Kidney (tissue), 14 donors: ENCODE data around the gene PGLYRP2. TPM values are rescaled to one million over a fixed set of nuclear protein-coding genes. Genes with fewer than 3 reads are reported as not detected.

Experiments
- DNase-seq, 5 donors: peaks; one replicate each; pipeline ENCODE4 v3.0.0-alpha.2; 2013 to 2020
- FAIRE-seq: peaks from 2 replicates; lab custom pipeline; 2012; peaks lifted over from hg19 to GRCh38; lab: Jason Lieb, UNC
- H3K27ac ChIP-seq, 2 donors: one replicate each; pipeline ENCODE4 v1.7.0; 2013; ENCODE audit warnings: low read depth in 2 of 2, low read length in 2 of 2, inconsistent platforms in 1 of 2
- H3K27me3 ChIP-seq: one replicate; pipeline ENCODE4 v1.7.1; 2013; ENCODE audit warnings: low read length, inconsistent platforms; ENCODE audit not compliant: control insufficient read depth, insufficient read depth
- H3K36me3 ChIP-seq, 3 donors: one replicate each; pipeline versions ENCODE4 v1.7.0 to v1.7.1; 2013; ENCODE audit warnings: low read length in 3 of 3, control low read depth in 1 of 3, inconsistent platforms in 1 of 3; ENCODE audit not compliant: insufficient read depth in 3 of 3, control insufficient read depth in 2 of 3
- H3K4me1 ChIP-seq, 3 donors: one replicate each; pipeline versions ENCODE4 v1.7.0 to v1.7.1; 2013; ENCODE audit warnings: low read length in 3 of 3, inconsistent platforms in 1 of 3, low read depth in 1 of 3; ENCODE audit not compliant: control insufficient read depth in 2 of 3, insufficient read depth in 2 of 3
- H3K4me3 ChIP-seq, 3 donors: one replicate each; pipeline versions ENCODE4 v1.7.0 to v1.8.1; 2013; ENCODE audit warnings: low read length in 3 of 3, control low read depth in 1 of 3, inconsistent platforms in 1 of 3
- H3K9ac ChIP-seq, 3 donors: one replicate each; pipeline versions ENCODE4 v1.7.0 to v1.7.1; 2013; ENCODE audit warnings: low read length in 3 of 3, control low read depth in 1 of 3, inconsistent platforms in 1 of 3
- H3K9me3 ChIP-seq, 3 donors: one replicate each; pipeline versions ENCODE4 v1.7.0 to v1.7.1; 2013; ENCODE audit warnings: low read length in 3 of 3, control low read depth in 1 of 3, inconsistent platforms in 1 of 3; ENCODE audit not compliant: control insufficient read depth in 2 of 3, insufficient read depth in 1 of 3
- CTCF ChIP-seq: IDR thresholded peaks from 3 replicates; pipeline ENCODE4 v1.5.1; 2012; ENCODE audit warnings: mild to moderate bottlenecking, moderate library complexity, borderline replicate concordance; ENCODE audit not compliant: insufficient read depth; ENCODE audit errors: extremely low read depth
- intact Hi-C: fragments of 100-400 bp; cut with DNase I; formaldehyde crosslinking; loops from one replicate; pipeline ENCODE4 v1.11.1; 2022
- polyA plus RNA-seq: library from polyadenylated mRNA; stranded (reverse); fragments of 350-450 nt; fragmentation: Illumina TruSeq; extraction: RNeasy Lipid Tissue Mini Kit (QIAGEN cat#74804); gene quantifications from one replicate; pipeline ENCODE4 v1.2.3, GENCODE V29; 2014; ENCODE audit warnings: low read depth, low replicate concordance; ENCODE audit not compliant: insufficient read depth
- total RNA-seq: library from RNA; stranded (reverse); fragmentation: NEBNext Ultra II Directional; extraction: Animal tissue kit (Norgen Biotek cat#: 25700); gene quantifications from one replicate; pipeline ENCODE4 v1.2.1, GENCODE V29; 2021
- donor health status: control.
- donor health status: control.
- donor health status: control.
- donor health status: control.
- donor health status: control.
- donor health status: DM: yes; HTN: yes; CAD: no.
- donor health status: Normal renal cell carcinoma (clear cell type).

Gene PGLYRP2
- total and polyA plus RNA-seq, 2 donors from 2014 or later, result not detected

- Histone ChIP-seq H3K27me3 (no peaks in the 10 kb centered on the region), H3K9ac (no peak overlapping the region), H3K4me1 (no peaks in the 10 kb centered on the region), H3K36me3 (no peaks in the 10 kb centered on the region), H3K4me3 (no peak overlapping the region), H3K27ac (no peak overlapping the region), H3K9me3 (no peaks in the 10 kb centered on the region)
- DNase-seq, result peak in 1 of 5 donors; percentile 0
- no peak for FAIRE-seq
- TF ChIP-seq CTCF, result no peak
- intact Hi-C loops, result no loop called here
These were observed 22.3 kb upstream of the PGLYRP2 start for GRCh38 chr19:15501596-15501995.

GRCh38 chr19:15498910-15499309 lies 19.6 kb upstream of the PGLYRP2 start:
- FAIRE-seq (no peak), DNase-seq (no peak)
- Histone ChIP-seq H3K4me1 (no peaks in the 10 kb centered on the region), H3K9ac (no peak overlapping the region), H3K27ac (no peak overlapping the region), H3K27me3 (no peaks in the 10 kb centered on the region), H3K9me3 (no peaks in the 10 kb centered on the region), H3K4me3 (no peak overlapping the region), H3K36me3 (no peaks in the 10 kb centered on the region)
- TF ChIP-seq CTCF, result no peak
- intact Hi-C loops, result no loop called here

- no peaks in the 10 kb centered on the region for H3K27me3 ChIP-seq
- H3K9me3 ChIP-seq, result no peaks in the 10 kb centered on the region
- H3K4me1 ChIP-seq, result no peaks in the 10 kb centered on the region
- FAIRE-seq (no peak), DNase-seq (peak in 1 of 5 donors; percentile 4)
- no peak for TF ChIP-seq CTCF
- H3K27ac ChIP-seq, result no peak overlapping the region
- no peak overlapping the region for H3K9ac ChIP-seq
- H3K36me3 ChIP-seq, result no peaks in the 10 kb centered on the region
- no peak overlapping the region for H3K4me3 ChIP-seq
- intact Hi-C loops, result no loop called here
These were observed 19.0 kb upstream of the PGLYRP2 start for GRCh38 chr19:15498156-15498858.

- no peak for DNase-seq
- Histone ChIP-seq H3K4me1 (no peaks in the 10 kb centered on the region), H3K4me3 (no peak overlapping the region), H3K9me3 (no peaks in the 10 kb centered on the region), H3K27ac (no peak overlapping the region), H3K27me3 (no peaks in the 10 kb centered on the region), H3K9ac (no peak overlapping the region), H3K36me3 (no peaks in the 10 kb centered on the region)
- FAIRE-seq, result no peak
- no peak for TF ChIP-seq CTCF
- intact Hi-C loops, result no loop called here
These were observed 15.8 kb upstream of the PGLYRP2 start for GRCh38 chr19:15495151-15495550.
